Endothelial cell (in vitro differentiated cells): ENCODE measurements around the gene SEC16B. TPM values are rescaled to one million over a fixed set of nuclear protein-coding genes. Genes with fewer than 3 reads are reported as not detected.

Experiments
- DNase-seq: peaks from one replicate; pipeline ENCODE4 v3.0.0; 2021; ENCODE audit warnings: low spot score
- H3K27ac Mint-ChIP-seq: one replicate; pipeline ENCODE4 v1.8.0; 2021; ENCODE audit warnings: mixed read lengths, inconsistent platforms; ENCODE audit not compliant: unreplicated experiment
- H3K27me3 Mint-ChIP-seq: one replicate; pipeline ENCODE4 v1.8.0; 2021; ENCODE audit warnings: mild to moderate bottlenecking, moderate library complexity, mixed read lengths, inconsistent platforms; ENCODE audit not compliant: unreplicated experiment
- H3K36me3 Mint-ChIP-seq: one replicate; pipeline ENCODE4 v1.8.0; 2021; ENCODE audit warnings: mild to moderate bottlenecking, low read depth, mixed read lengths, inconsistent platforms; ENCODE audit not compliant: unreplicated experiment
- H3K4me1 Mint-ChIP-seq: one replicate; pipeline ENCODE4 v1.8.0; 2021; ENCODE audit warnings: mild to moderate bottlenecking, mixed read lengths, inconsistent platforms; ENCODE audit not compliant: unreplicated experiment
- H3K4me3 Mint-ChIP-seq: one replicate; pipeline ENCODE4 v1.8.0; 2021; ENCODE audit warnings: mild to moderate bottlenecking, mixed read lengths, inconsistent platforms; ENCODE audit not compliant: unreplicated experiment
- H3K9me3 Mint-ChIP-seq: one replicate; pipeline ENCODE4 v1.8.0; 2021; ENCODE audit warnings: mixed read lengths, inconsistent platforms; ENCODE audit not compliant: unreplicated experiment
- CTCF ChIP-seq: fragments of 200-600 bp; sonication (generic); IDR thresholded peaks from one replicate; pipeline ENCODE4 v1.5.0; 2021; ENCODE audit warnings: antibody characterized with exemption; ENCODE audit not compliant: unreplicated experiment
- long read RNA-seq: library from polyadenylated mRNA; unstranded; transcript quantifications from one replicate; pipeline ENCODE4 v2.0.0, GENCODE V29; 2020; ENCODE audit not compliant: unreplicated experiment
- total RNA-seq: library from RNA; stranded (reverse); fragmentation: NEBNext Ultra II Directional; extraction: Animal tissue kit (Norgen Biotek cat#: 25700); gene quantifications from one replicate; pipeline ENCODE4 v1.2.1, GENCODE V29; 2021; ENCODE audit not compliant: unreplicated experiment

Gene SEC16B
- total RNA-seq: 0.49 TPM
- long read RNA-seq: 0 reads

- Mint-ChIP-seq H3K4me3 (no peak within 1 kb of the TSS), H3K9me3 (no peaks in the 10 kb centered on the region), H3K4me1 (no peaks in the 10 kb centered on the region), H3K27ac (no peak within 1 kb of the TSS), H3K36me3 (no peaks in the 10 kb centered on the region), H3K27me3 (peaks cover 2% of the 10 kb centered on the region)
- DNase-seq: no peak
- no peak for TF ChIP-seq CTCF
These were observed at the start of gene SEC16B for GRCh38 chr1:177969825-177970371. Gene SEC16B, minus strand, starts transcription at chr1:177970058. Its CDS starts 2,077 bp downstream, at chr1:177967981.

GRCh38 chr1:178019622-178020021, 49.8 kb upstream of the SEC16B start:
- TF ChIP-seq CTCF: no peak
- Mint-ChIP-seq H3K4me1 (no peaks in the 10 kb centered on the region), H3K27me3 (peaks cover 1% of the 10 kb centered on the region), H3K4me3 (no peak overlapping the region), H3K27ac (no peak overlapping the region), H3K36me3 (peaks cover 9% of the 10 kb centered on the region), H3K9me3 (peaks cover 5% of the 10 kb centered on the region)
- DNase-seq: no peak

GRCh38 chr1:178019208-178019607, 49.4 kb upstream of the SEC16B start:
- H3K36me3 Mint-ChIP-seq: peaks cover 9% of the 10 kb centered on the region
- DNase-seq: no peak
- H3K4me3 Mint-ChIP-seq: no peak overlapping the region
- no peaks in the 10 kb centered on the region for H3K4me1 Mint-ChIP-seq
- peaks cover 5% of the 10 kb centered on the region for H3K9me3 Mint-ChIP-seq
- H3K27ac Mint-ChIP-seq: no peak overlapping the region
- no peak for TF ChIP-seq CTCF
- H3K27me3 Mint-ChIP-seq: peaks cover 1% of the 10 kb centered on the region

GRCh38 chr1:178017517-178017916, 47.7 kb upstream of the SEC16B start:
- Mint-ChIP-seq H3K4me1 (no peaks in the 10 kb centered on the region), H3K36me3 (peaks cover 9% of the 10 kb centered on the region), H3K27ac (no peak overlapping the region), H3K4me3 (peak overlapping the region; percentile 11), H3K9me3 (peaks cover 5% of the 10 kb centered on the region), H3K27me3 (peaks cover 1% of the 10 kb centered on the region)
- DNase-seq: no peak
- no peak for TF ChIP-seq CTCF

GRCh38 chr1:178011864-178012503, 42.1 kb upstream of the SEC16B start:
- Mint-ChIP-seq H3K27ac (no peak overlapping the region), H3K9me3 (peaks cover 5% of the 10 kb centered on the region), H3K36me3 (no peaks in the 10 kb centered on the region), H3K27me3 (no peaks in the 10 kb centered on the region), H3K4me3 (no peak overlapping the region), H3K4me1 (peaks cover 7% of the 10 kb centered on the region)
- no peak for TF ChIP-seq CTCF
- DNase-seq: no peak
